Mesothelial cell of epicardium (in vitro differentiated cells): ENCODE measurements around the gene FMOD. TPM values are rescaled to one million over a fixed set of nuclear protein-coding genes. Genes with fewer than 3 reads are reported as not detected.

Source experiments
- DNase-seq, 2 experiments: peaks; one replicate each; pipeline ENCODE4 v3.0.0; 2021; ENCODE audit warnings: low spot score in 2 of 2; ENCODE audit not compliant: unreplicated experiment in 2 of 2
- H3K27ac Mint-ChIP-seq: 2 replicates; pipeline ENCODE4 v1.8.0; 2021; ENCODE audit warnings: mixed read lengths
- H3K27me3 Mint-ChIP-seq: 2 replicates; pipeline ENCODE4 v1.8.0; 2021; ENCODE audit warnings: low read depth, mixed read lengths
- H3K36me3 Mint-ChIP-seq: 2 replicates; pipeline ENCODE4 v1.8.0; 2021; ENCODE audit warnings: mixed read lengths
- H3K4me1 Mint-ChIP-seq: 2 replicates; pipeline ENCODE4 v1.8.0; 2021; ENCODE audit warnings: mixed read lengths
- H3K4me3 Mint-ChIP-seq: 2 replicates; pipeline ENCODE4 v1.8.0; 2021; ENCODE audit warnings: mild to moderate bottlenecking, moderate library complexity, mixed read lengths
- H3K9me3 Mint-ChIP-seq: 2 replicates; pipeline ENCODE4 v1.8.0; 2021; ENCODE audit warnings: mixed read lengths
- CTCF ChIP-seq: fragments of 200-600 bp; sonication (generic); IDR thresholded peaks from one replicate; pipeline ENCODE4 v1.5.0; 2021; ENCODE audit warnings: antibody characterized with exemption; ENCODE audit not compliant: unreplicated experiment
- total RNA-seq: library from RNA; stranded (reverse); gene quantifications from 3 replicates; pipeline ENCODE4 v1.2.1, GENCODE V29; 2021

FMOD gene
- total RNA-seq, 1 donor from 2014 or later = 86.0 TPM

- peaks cover 65% of the 10 kb centered on the region for H3K4me1 Mint-ChIP-seq
- H3K27me3 Mint-ChIP-seq = no peaks in the 10 kb centered on the region
Measured at GRCh38 chr1:203305809-203306088, 45.2 kb downstream of the FMOD start.

GRCh38 chr1:203304919-203305808 is 45.8 kb downstream of the FMOD start, which contains the start of gene BTG2:
TSS of gene BTG2 (plus strand) at chr1:203305519. CDS start at chr1:203305607, 88 bp downstream.
- TF ChIP-seq CTCF = no peak
- Mint-ChIP-seq H3K4me1 (peaks cover 67% of the 10 kb centered on the region), H3K27me3 (no peaks in the 10 kb centered on the region), H3K4me3 (peak within 1 kb of the TSS; percentile 94), H3K9me3 (no peaks in the 10 kb centered on the region), H3K36me3 (peaks cover 23% of the 10 kb centered on the region), H3K27ac (peak within 1 kb of the TSS; percentile 92)
- DNase-seq = peak; percentile 89 to 90

More at GRCh38 chr1:203305809-203306088, 45.2 kb downstream of the FMOD start:
- Mint-ChIP-seq H3K36me3 (peaks cover 23% of the 10 kb centered on the region), H3K27ac (peak overlapping the region; percentile 92), H3K4me3 (peak overlapping the region; percentile 94), H3K9me3 (no peaks in the 10 kb centered on the region)
- DNase-seq = no peak
- TF ChIP-seq CTCF = no peak

GRCh38 chr1:203304391-203304918 is 46.5 kb downstream of the FMOD start:
- Mint-ChIP-seq H3K9me3 (no peaks in the 10 kb centered on the region), H3K36me3 (peaks cover 21% of the 10 kb centered on the region), H3K4me1 (peaks cover 61% of the 10 kb centered on the region), H3K27ac (peak overlapping the region; percentile 90), H3K27me3 (no peaks in the 10 kb centered on the region), H3K4me3 (peak overlapping the region; percentile 57)
- no peak for TF ChIP-seq CTCF
- DNase-seq = no peak

- no peaks in the 10 kb centered on the region for H3K27me3 Mint-ChIP-seq
- no peak for TF ChIP-seq CTCF
- H3K4me3 Mint-ChIP-seq = no peak overlapping the region
Measured at GRCh38 chr1:203302894-203303293, 48.0 kb downstream of the FMOD start.

GRCh38 chr1:203302456-203302855 is 48.5 kb downstream of the FMOD start:
- no peak for TF ChIP-seq CTCF
- H3K4me1 Mint-ChIP-seq = peaks cover 45% of the 10 kb centered on the region
- peaks cover 5% of the 10 kb centered on the region for H3K36me3 Mint-ChIP-seq
- no peak for DNase-seq
- H3K27me3 Mint-ChIP-seq = no peaks in the 10 kb centered on the region
- no peaks in the 10 kb centered on the region for H3K9me3 Mint-ChIP-seq
- H3K27ac Mint-ChIP-seq = no peak overlapping the region
- no peak overlapping the region for H3K4me3 Mint-ChIP-seq

More at GRCh38 chr1:203302894-203303293, 48.0 kb downstream of the FMOD start:
- Mint-ChIP-seq H3K4me1 (peaks cover 49% of the 10 kb centered on the region), H3K9me3 (no peaks in the 10 kb centered on the region), H3K36me3 (peaks cover 7% of the 10 kb centered on the region), H3K27ac (peak overlapping the region; percentile 26)
- DNase-seq = no peak
